ENCODE data around the gene SYT1.

The SYT1 gene

DNA sequence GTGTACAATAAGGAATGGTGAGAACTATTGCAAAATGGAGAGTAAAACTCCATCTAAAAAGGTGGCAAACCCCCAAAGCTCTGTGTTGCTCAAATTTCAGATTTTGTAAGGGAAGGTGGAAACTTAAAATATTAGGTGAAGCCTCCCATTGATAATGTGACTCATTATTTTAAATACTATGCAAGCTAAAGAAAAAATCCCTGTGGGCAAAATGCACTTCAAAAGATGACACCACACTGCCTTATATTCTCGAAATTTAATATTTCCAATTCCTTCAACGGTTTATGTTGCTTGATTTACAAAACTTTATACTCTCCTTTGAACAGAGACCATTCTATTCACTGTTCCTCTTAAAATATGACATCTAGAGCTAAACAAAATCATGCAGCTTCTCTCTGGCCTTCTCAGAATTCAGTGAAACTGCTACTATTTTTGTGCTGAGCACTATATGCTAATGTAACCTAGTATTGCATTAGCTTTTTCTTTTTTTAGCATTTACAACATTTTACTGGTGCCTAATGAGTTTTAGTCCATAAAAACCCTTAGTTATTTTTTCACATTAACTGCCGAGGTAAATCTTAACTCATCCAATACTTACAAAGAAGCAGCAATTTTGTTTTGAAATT lies 297.7 kb downstream of the SYT1 start:
- Histone ChIP-seq H3K36me3 (ENCODE audit: control insufficient read depth, insufficient read depth, low read length) (no peaks in the 10 kb centered on the region), H3K4me3 (ENCODE audit: low read depth, low read length) (no peak overlapping the region), H3K9me3 (ENCODE audit: control insufficient read depth, insufficient read depth, low read length) (no peaks in the 10 kb centered on the region), H3K4me1 (ENCODE audit: control insufficient read depth, insufficient read depth, low read length) (no peaks in the 10 kb centered on the region), H3K27me3 (ENCODE audit: control insufficient read depth, insufficient read depth, low read length) (no peaks in the 10 kb centered on the region), H3K9ac (ENCODE audit: low read depth, low read length) (no peak overlapping the region)

DNA sequence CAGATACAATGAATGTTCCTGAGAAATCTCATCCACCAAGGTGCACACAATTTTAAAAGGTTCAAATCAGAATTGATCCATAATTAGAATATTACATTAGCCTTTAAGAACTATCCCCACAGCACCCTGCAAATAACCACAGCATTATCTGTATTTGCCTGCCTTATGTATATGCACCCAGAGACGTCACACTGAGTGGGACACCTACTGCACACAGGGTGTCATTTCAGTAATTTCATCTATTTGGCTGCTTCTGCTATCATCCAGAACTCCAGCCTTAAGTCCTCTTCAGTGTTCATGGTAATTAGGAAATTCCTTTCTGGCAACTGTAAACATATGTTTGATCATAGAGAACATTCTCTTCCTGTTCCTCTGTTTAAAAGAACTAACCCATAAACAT lies 298.4 kb downstream of the SYT1 start:
- H3K9ac ChIP-seq (ENCODE audit: low read depth, low read length): no peak overlapping the region
- no peak overlapping the region for H3K4me3 ChIP-seq (ENCODE audit: low read depth, low read length)
- H3K4me1 ChIP-seq (ENCODE audit: control insufficient read depth, insufficient read depth, low read length): no peaks in the 10 kb centered on the region
- no peaks in the 10 kb centered on the region for H3K27me3 ChIP-seq (ENCODE audit: control insufficient read depth, insufficient read depth, low read length)
- no peaks in the 10 kb centered on the region for H3K36me3 ChIP-seq (ENCODE audit: control insufficient read depth, insufficient read depth, low read length)
- no peaks in the 10 kb centered on the region for H3K9me3 ChIP-seq (ENCODE audit: control insufficient read depth, insufficient read depth, low read length)

DNA sequence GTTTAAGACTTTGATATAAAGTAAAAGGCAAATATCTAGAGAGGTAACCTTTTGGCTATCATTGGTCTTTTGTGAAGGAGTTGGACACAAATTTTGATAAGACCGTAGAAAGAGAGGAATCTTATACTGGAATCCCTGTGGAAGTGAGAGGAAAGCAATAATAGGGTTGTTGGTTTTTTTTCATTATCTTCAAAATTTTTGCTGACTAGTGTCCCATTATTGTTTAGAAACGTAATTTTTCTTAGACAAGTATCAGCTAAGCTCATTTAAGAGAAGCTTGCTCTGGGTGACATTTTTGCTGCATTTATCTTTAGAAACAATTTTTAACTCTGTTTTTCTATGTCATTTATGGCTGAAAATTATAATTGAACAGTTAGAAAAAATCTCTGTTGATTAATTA lies 300.3 kb downstream of the SYT1 start:
- H3K4me1 ChIP-seq (ENCODE audit: control insufficient read depth, insufficient read depth, low read length): no peaks in the 10 kb centered on the region
- no peak overlapping the region for H3K4me3 ChIP-seq (ENCODE audit: low read depth, low read length)
- no peaks in the 10 kb centered on the region for H3K36me3 ChIP-seq (ENCODE audit: control insufficient read depth, insufficient read depth, low read length)
- no peaks in the 10 kb centered on the region for H3K9me3 ChIP-seq (ENCODE audit: control insufficient read depth, insufficient read depth, low read length)
- H3K27me3 ChIP-seq (ENCODE audit: control insufficient read depth, insufficient read depth, low read length): no peaks in the 10 kb centered on the region
- H3K9ac ChIP-seq (ENCODE audit: low read depth, low read length): no peak overlapping the region

DNA sequence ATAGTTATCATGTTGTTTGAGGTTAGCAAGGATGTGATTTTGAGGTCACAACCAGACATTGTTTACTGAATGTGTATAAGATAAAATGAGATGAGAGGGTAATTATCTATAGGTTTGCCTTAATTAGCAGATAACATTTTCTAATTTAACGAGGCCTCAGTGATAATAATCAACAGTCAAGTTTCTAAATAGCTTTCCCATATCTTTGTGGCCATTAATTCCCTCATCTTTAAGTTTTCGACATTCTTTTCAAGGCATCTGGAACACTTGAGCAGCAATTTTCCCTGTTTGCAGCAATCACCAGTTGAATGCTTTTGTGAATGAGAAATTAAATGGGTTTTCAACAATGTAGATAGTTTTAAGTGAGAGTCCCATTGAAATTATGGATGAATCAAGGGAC lies 304.1 kb downstream of the SYT1 start:
- H3K27me3 ChIP-seq (ENCODE audit: control insufficient read depth, insufficient read depth, low read length): no peaks in the 10 kb centered on the region
- no peaks in the 10 kb centered on the region for H3K4me1 ChIP-seq (ENCODE audit: control insufficient read depth, insufficient read depth, low read length)
- H3K9ac ChIP-seq (ENCODE audit: low read depth, low read length): no peak overlapping the region

DNA sequence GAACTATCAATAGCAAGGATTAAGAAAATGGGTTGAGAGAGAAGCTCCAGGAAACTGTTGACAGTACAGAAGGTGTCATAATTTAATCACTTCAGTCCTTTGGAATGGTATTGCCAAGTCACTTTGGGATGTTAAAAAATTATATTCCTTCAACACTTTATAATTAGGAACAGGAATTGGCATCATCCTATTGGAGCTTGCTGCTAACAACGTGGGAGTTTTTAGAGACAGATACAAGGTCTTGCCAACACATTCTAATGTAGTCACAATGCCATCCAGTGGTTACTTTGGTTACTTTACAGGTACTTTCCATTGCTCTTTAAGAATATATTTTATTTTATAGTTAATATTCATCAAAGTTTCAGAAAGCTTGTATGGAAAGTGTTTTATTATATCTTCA lies 310.1 kb downstream of the SYT1 start:
- no peaks in the 10 kb centered on the region for H3K9me3 ChIP-seq (ENCODE audit: control insufficient read depth, insufficient read depth, low read length)
- H3K27me3 ChIP-seq (ENCODE audit: control insufficient read depth, insufficient read depth, low read length): no peaks in the 10 kb centered on the region
- no peak overlapping the region for H3K4me3 ChIP-seq (ENCODE audit: low read depth, low read length)
- H3K36me3 ChIP-seq (ENCODE audit: control insufficient read depth, insufficient read depth, low read length): no peaks in the 10 kb centered on the region
- H3K9ac ChIP-seq (ENCODE audit: low read depth, low read length): no peak overlapping the region
- no peaks in the 10 kb centered on the region for H3K4me1 ChIP-seq (ENCODE audit: control insufficient read depth, insufficient read depth, low read length)

More for the DNA sequence above, 304.1 kb downstream of the SYT1 start:
- Histone ChIP-seq H3K36me3 (ENCODE audit: control insufficient read depth, insufficient read depth, low read length) (no peaks in the 10 kb centered on the region), H3K4me3 (ENCODE audit: low read depth, low read length) (no peak overlapping the region), H3K9me3 (ENCODE audit: control insufficient read depth, insufficient read depth, low read length) (no peaks in the 10 kb centered on the region)

GRCh38 chr12:79183003-79183402 lies 318.4 kb downstream of the SYT1 start:
- no peaks in the 10 kb centered on the region for H3K9me3 ChIP-seq (ENCODE audit: control insufficient read depth, insufficient read depth, low read length)
- no peak overlapping the region for H3K9ac ChIP-seq (ENCODE audit: low read depth, low read length)
- H3K4me3 ChIP-seq (ENCODE audit: low read depth, low read length): no peak overlapping the region
- no peaks in the 10 kb centered on the region for H3K36me3 ChIP-seq (ENCODE audit: control insufficient read depth, insufficient read depth, low read length)
- H3K27me3 ChIP-seq (ENCODE audit: control insufficient read depth, insufficient read depth, low read length): no peaks in the 10 kb centered on the region
- H3K4me1 ChIP-seq (ENCODE audit: control insufficient read depth, insufficient read depth, low read length): no peaks in the 10 kb centered on the region

GRCh38 chr12:79183926-79184325 lies 319.4 kb downstream of the SYT1 start:
- Histone ChIP-seq H3K9ac (ENCODE audit: low read depth, low read length) (no peak overlapping the region), H3K36me3 (ENCODE audit: control insufficient read depth, insufficient read depth, low read length) (no peaks in the 10 kb centered on the region), H3K4me1 (ENCODE audit: control insufficient read depth, insufficient read depth, low read length) (no peaks in the 10 kb centered on the region), H3K4me3 (ENCODE audit: low read depth, low read length) (no peak overlapping the region), H3K27me3 (ENCODE audit: control insufficient read depth, insufficient read depth, low read length) (no peaks in the 10 kb centered on the region), H3K9me3 (ENCODE audit: control insufficient read depth, insufficient read depth, low read length) (no peaks in the 10 kb centered on the region)

DNA sequence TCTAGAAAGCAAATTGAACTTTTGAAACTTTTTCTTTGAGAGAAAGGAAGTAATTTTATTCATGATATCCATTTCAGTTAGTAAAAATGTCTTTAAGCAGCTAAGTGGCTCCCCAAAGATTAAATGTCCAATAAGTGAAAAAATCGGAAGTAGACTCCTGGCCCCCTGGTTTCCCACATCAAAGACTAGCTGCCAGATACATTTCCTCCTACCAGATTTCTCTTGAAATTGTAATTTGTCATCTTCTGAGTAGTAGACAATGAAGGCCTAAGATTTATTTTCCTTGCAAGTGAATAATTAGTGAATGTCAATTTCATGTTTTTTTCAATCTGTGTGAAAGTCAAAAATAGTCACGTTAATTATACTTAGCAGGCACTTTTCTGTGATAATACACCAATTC lies 321.9 kb downstream of the SYT1 start:
- Histone ChIP-seq H3K9ac (ENCODE audit: low read depth, low read length) (no peak overlapping the region), H3K4me1 (ENCODE audit: control insufficient read depth, insufficient read depth, low read length) (no peaks in the 10 kb centered on the region), H3K36me3 (ENCODE audit: control insufficient read depth, insufficient read depth, low read length) (no peaks in the 10 kb centered on the region), H3K4me3 (ENCODE audit: low read depth, low read length) (no peak overlapping the region), H3K9me3 (ENCODE audit: control insufficient read depth, insufficient read depth, low read length) (no peaks in the 10 kb centered on the region), H3K27me3 (ENCODE audit: control insufficient read depth, insufficient read depth, low read length) (no peaks in the 10 kb centered on the region)

DNA sequence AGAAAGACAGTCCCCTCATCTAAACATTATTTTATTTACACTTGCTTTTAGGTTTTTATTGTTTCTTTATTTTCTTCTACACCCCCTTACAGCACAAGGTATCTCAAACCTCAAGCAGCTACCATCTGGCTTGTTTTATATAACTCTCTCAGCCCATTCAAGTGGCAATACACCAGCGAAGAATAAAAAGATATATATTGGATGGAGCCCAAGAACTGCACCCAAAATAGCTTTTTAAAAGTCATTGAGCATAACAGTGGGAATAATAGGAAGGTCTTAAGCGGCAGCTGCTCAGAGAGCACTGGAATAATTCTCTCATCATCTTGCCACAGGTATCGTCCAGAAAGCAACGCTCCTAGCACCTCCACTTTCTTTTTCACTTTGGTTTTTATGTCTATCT lies 322.5 kb downstream of the SYT1 start:
- H3K27me3 ChIP-seq (ENCODE audit: control insufficient read depth, insufficient read depth, low read length): no peaks in the 10 kb centered on the region
- H3K36me3 ChIP-seq (ENCODE audit: control insufficient read depth, insufficient read depth, low read length): no peaks in the 10 kb centered on the region
- no peaks in the 10 kb centered on the region for H3K4me1 ChIP-seq (ENCODE audit: control insufficient read depth, insufficient read depth, low read length)
- no peak overlapping the region for H3K9ac ChIP-seq (ENCODE audit: low read depth, low read length)
- no peaks in the 10 kb centered on the region for H3K9me3 ChIP-seq (ENCODE audit: control insufficient read depth, insufficient read depth, low read length)
- H3K4me3 ChIP-seq (ENCODE audit: low read depth, low read length): no peak overlapping the region

DNA sequence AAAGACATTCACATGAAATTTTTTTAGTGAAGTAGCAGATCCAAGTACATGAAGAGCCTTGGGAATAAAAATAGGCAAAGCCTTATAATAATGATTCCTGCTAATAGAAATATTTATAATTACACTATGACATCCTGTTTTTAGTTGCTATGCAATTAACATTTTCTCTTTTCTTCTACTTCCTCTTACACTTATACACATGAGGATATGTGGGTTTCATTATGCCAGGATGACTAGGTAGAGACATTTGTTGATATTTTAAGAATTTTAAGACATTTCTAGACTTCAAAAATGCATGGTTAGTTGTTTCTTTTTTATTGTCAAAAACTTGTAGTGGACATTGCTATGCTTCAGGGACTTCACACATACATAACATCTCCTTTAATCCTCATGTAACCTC lies 326.8 kb downstream of the SYT1 start:
- Histone ChIP-seq H3K9me3 (ENCODE audit: control insufficient read depth, insufficient read depth, low read length) (no peaks in the 10 kb centered on the region), H3K9ac (ENCODE audit: low read depth, low read length) (no peak overlapping the region), H3K4me3 (ENCODE audit: low read depth, low read length) (no peak overlapping the region), H3K27me3 (ENCODE audit: control insufficient read depth, insufficient read depth, low read length) (no peaks in the 10 kb centered on the region), H3K36me3 (ENCODE audit: control insufficient read depth, insufficient read depth, low read length) (no peaks in the 10 kb centered on the region), H3K4me1 (ENCODE audit: control insufficient read depth, insufficient read depth, low read length) (no peaks in the 10 kb centered on the region)

- H3K27me3 ChIP-seq (ENCODE audit: control insufficient read depth, insufficient read depth, low read length): no peaks in the 10 kb centered on the region
- H3K9me3 ChIP-seq (ENCODE audit: control insufficient read depth, insufficient read depth, low read length): no peaks in the 10 kb centered on the region
- H3K36me3 ChIP-seq (ENCODE audit: control insufficient read depth, insufficient read depth, low read length): no peaks in the 10 kb centered on the region
- H3K4me1 ChIP-seq (ENCODE audit: control insufficient read depth, insufficient read depth, low read length): no peaks in the 10 kb centered on the region
- H3K9ac ChIP-seq (ENCODE audit: low read depth, low read length): no peak overlapping the region
- no peak overlapping the region for H3K4me3 ChIP-seq (ENCODE audit: low read depth, low read length)
Observed at GRCh38 chr12:79194595-79194994, 330.0 kb downstream of the SYT1 start.

GRCh38 chr12:79199166-79199565 lies 334.6 kb downstream of the SYT1 start:
- Histone ChIP-seq H3K9ac (ENCODE audit: low read depth, low read length) (no peak overlapping the region), H3K4me1 (ENCODE audit: control insufficient read depth, insufficient read depth, low read length) (no peaks in the 10 kb centered on the region), H3K27me3 (ENCODE audit: control insufficient read depth, insufficient read depth, low read length) (no peaks in the 10 kb centered on the region), H3K9me3 (ENCODE audit: control insufficient read depth, insufficient read depth, low read length) (no peaks in the 10 kb centered on the region), H3K36me3 (ENCODE audit: control insufficient read depth, insufficient read depth, low read length) (no peaks in the 10 kb centered on the region), H3K4me3 (ENCODE audit: low read depth, low read length) (no peak overlapping the region)

Data from iPS-15b (cell line).